Ovary (tissue), 9 donors: ENCODE data around the gene KCNA2. TPM values are rescaled to one million over a fixed set of nuclear protein-coding genes. Genes with fewer than 3 reads are reported as not detected.

Source experiments
- DNase-seq, 5 donors: peaks; one replicate each; pipeline ENCODE4 v3.0.0-alpha.2; 2019 to 2020
- H3K27ac ChIP-seq, 2 donors: fragments of 200-600 bp; one replicate each; pipeline versions ENCODE4 v1.5.1 to v1.8.0; 2019 to 2022
- H3K27me3 ChIP-seq: fragments of 200-600 bp; one replicate; pipeline ENCODE4 v1.8.0; 2022
- H3K36me3 ChIP-seq: fragments of 200-600 bp; sonication (generic); one replicate; pipeline ENCODE4 v1.5.1; 2019
- H3K4me1 ChIP-seq: one replicate; pipeline ENCODE4 v1.8.1; 2013; ENCODE audit warnings: mild to moderate bottlenecking, moderate library complexity; ENCODE audit not compliant: insufficient read depth
- H3K4me3 ChIP-seq: fragments of 200-600 bp; sonication (generic); one replicate; pipeline ENCODE4 v1.5.1; 2017
- H3K9me3 ChIP-seq, 2 donors: fragments of 200-600 bp in 1 of 2; sonication (generic) in 1 of 2; one replicate each; pipeline versions ENCODE4 v1.5.1 to v1.8.1; 2013 to 2019; ENCODE audit warnings: mild to moderate bottlenecking in 1 of 2, moderate library complexity in 1 of 2
- EP300 ChIP-seq: sonication (generic); formaldehyde crosslinking; IDR thresholded peaks from one replicate; pipeline ENCODE4 v1.6.1; 2017; ENCODE audit warnings: antibody characterized with exemption
- POLR2A ChIP-seq: fragments of 450-650 bp; IDR thresholded peaks from one replicate; pipeline ENCODE4 v1.6.1; 2017; ENCODE audit warnings: antibody characterized with exemption, mild to moderate bottlenecking, moderate library complexity
- WGBS, 3 donors: extraction: QIAGEN DNeasy Blood & Tissue Kit in 1 of 3; methylation state at CpG; one replicate each; pipeline versions ENCODE4 v1.1.5 to v1.1.7; 2013 to 2017; 5-methylcytosine and 5-hydroxymethylcytosine counted together
- intact Hi-C, 4 donors: fragments of 100-400 bp; cut with DNase I; formaldehyde crosslinking; loops; one replicate each; pipeline versions ENCODE4 v1.11.0 to v1.15.1; 2022 to 2023
- polyA plus RNA-seq, 2 donors: library from polyadenylated mRNA; stranded (reverse); fragments of 200-250 nt in 1 of 2; fragments of 350-450 nt in 1 of 2; fragmentation: Illumina TruSeq in 1 of 2; extraction: RNeasy Lipid Tissue Mini Kit (QIAGEN cat#74804) in 1 of 2; gene quantifications; one replicate each; pipeline ENCODE4 v1.2.3, GENCODE V29; 2013 to 2014
- total RNA-seq, 7 donors: library from RNA; depleted of rRNA in 2 of 7; stranded (reverse); fragments of >200 nt in 2 of 7; fragmentation: NEBNext Ultra II Directional in 3 of 7; extraction: Animal tissue kit (Norgen Biotek cat#: 25700) in 3 of 7; gene quantifications; one replicate each; pipeline versions ENCODE4 v1.1.0 to v1.2.4, GENCODE V29; 2016 to 2023
- TF ChIP-seq, protein P1 (sequence below), 3 donors: fragments of 450-650 bp in 2 of 3; fragments of 200-600 bp in 1 of 3; IDR thresholded peaks; one replicate each; pipeline versions ENCODE4 v1.5.1 to v1.8.0; 2016 to 2022; ENCODE audit warnings: antibody characterized with exemption in 3 of 3, mild to moderate bottlenecking in 1 of 3
- donor health status: DM: no; HTN: no; CAD: no; lungs with moderate emphysema.
- donor health status: DM: no; HTN: no; CAD: no.
- donor health status: Bipolar disorder and iron deficiency.
- donor health status: DM: yes; HTN: yes; CAD: no.
- donor health status: DM: no; HTN: no; CAD: no.
- donor health status: DM: yes; HTN: yes; CAD: no.

KCNA2 gene
- total and polyA plus RNA-seq, 9 donors: under 0.01 to 1.7 (median 0.51) TPM

- Histone ChIP-seq H3K4me3 (no peak overlapping the region), H3K4me1 (no peaks in the 10 kb centered on the region), H3K27ac (no peak overlapping the region), H3K9me3 (no peaks in the 10 kb centered on the region), H3K36me3 (no peaks in the 10 kb centered on the region), H3K27me3 (no peaks in the 10 kb centered on the region)
- TF ChIP-seq, protein P1, sequence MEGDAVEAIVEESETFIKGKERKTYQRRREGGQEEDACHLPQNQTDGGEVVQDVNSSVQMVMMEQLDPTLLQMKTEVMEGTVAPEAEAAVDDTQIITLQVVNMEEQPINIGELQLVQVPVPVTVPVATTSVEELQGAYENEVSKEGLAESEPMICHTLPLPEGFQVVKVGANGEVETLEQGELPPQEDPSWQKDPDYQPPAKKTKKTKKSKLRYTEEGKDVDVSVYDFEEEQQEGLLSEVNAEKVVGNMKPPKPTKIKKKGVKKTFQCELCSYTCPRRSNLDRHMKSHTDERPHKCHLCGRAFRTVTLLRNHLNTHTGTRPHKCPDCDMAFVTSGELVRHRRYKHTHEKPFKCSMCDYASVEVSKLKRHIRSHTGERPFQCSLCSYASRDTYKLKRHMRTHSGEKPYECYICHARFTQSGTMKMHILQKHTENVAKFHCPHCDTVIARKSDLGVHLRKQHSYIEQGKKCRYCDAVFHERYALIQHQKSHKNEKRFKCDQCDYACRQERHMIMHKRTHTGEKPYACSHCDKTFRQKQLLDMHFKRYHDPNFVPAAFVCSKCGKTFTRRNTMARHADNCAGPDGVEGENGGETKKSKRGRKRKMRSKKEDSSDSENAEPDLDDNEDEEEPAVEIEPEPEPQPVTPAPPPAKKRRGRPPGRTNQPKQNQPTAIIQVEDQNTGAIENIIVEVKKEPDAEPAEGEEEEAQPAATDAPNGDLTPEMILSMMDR (IDR thresholded peaks at IDR 0.05): no peak
- TF ChIP-seq POLR2A (no peak), EP300 (no peak)
- intact Hi-C loops: loop anchor here in 1 of 4 donors (10.0 kb wide), 1 partner anchor 1368 kb away; no protein-coding TSS in a partner anchor
- 69 to 72% (median 71%) methylated on average over 7 of the region's 7 CpGs for WGBS, 3 donors
- DNase-seq: no peak
These were observed 20.7 kb upstream of the KCNA2 start for GRCh38 chr1:110626889-110627288.

GRCh38 chr1:110620686-110621085 lies 14.5 kb upstream of the KCNA2 start:
- Histone ChIP-seq H3K9me3 (no peaks in the 10 kb centered on the region), H3K27ac (no peak overlapping the region), H3K36me3 (no peaks in the 10 kb centered on the region), H3K4me3 (no peak overlapping the region), H3K27me3 (no peaks in the 10 kb centered on the region), H3K4me1 (peaks cover 3% of the 10 kb centered on the region)
- DNase-seq: no peak
- intact Hi-C loops: loop anchor here in 1 of 4 donors (10.0 kb wide), 1 partner anchor 1374 kb away; no protein-coding TSS in a partner anchor
- WGBS, 3 donors: 48 to 68% (median 58%) methylated on average over 7 of the region's 7 CpGs
- TF ChIP-seq EP300: no peak
- TF ChIP-seq, protein P1 (IDR thresholded peaks at IDR 0.05): no peak
- TF ChIP-seq POLR2A: no peak

DNA sequence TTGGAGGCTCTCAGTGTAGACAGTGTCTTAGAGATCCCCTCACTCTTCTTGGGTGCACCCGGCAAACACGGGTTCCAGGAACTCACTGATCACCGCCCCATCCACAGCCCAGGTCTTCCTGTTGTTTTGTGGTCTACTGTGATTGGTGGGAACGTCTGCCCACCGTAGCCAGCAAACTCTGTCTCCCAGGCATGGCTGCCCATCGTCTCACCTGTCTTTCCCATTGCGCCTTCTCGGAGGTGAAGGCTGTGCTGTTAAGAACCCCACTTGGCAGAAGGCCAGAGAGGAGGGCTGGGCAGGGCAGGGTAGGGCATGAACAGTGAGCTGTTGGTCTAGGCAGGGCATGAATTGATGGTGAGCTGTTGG lies 14.1 kb upstream of the KCNA2 start:
- no peak for TF ChIP-seq EP300
- Histone ChIP-seq H3K4me1 (peaks cover 3% of the 10 kb centered on the region), H3K27ac (no peak overlapping the region), H3K27me3 (no peaks in the 10 kb centered on the region), H3K36me3 (no peaks in the 10 kb centered on the region), H3K4me3 (no peak overlapping the region), H3K9me3 (no peaks in the 10 kb centered on the region)
- no peak for DNase-seq
- 61 to 75% (median 66%) methylated on average over 8 of the region's 8 CpGs for WGBS, 3 donors
- intact Hi-C loops: loop anchor here in 1 of 4 donors (10.0 kb wide), 1 partner anchor 1375 kb away; no protein-coding TSS in a partner anchor

- no peaks in the 10 kb centered on the region for H3K27me3 ChIP-seq
These were observed 13.5 kb upstream of the KCNA2 start for GRCh38 chr1:110619412-110620249.

More at GRCh38 chr1:110619412-110620249, 13.5 kb upstream of the KCNA2 start:
- DNase-seq: peak; percentile 62 to 83 (median 77)
- TF ChIP-seq EP300: no peak
- TF ChIP-seq, protein P1 (IDR thresholded peaks at IDR 0.05): peak; percentile 70 to 79 (median 73)
- Histone ChIP-seq H3K27ac (no peak overlapping the region), H3K4me3 (no peak overlapping the region), H3K9me3 (no peaks in the 10 kb centered on the region), H3K4me1 (peaks cover 3% of the 10 kb centered on the region), H3K36me3 (no peaks in the 10 kb centered on the region)
- intact Hi-C loops: loop anchor here in 3 of 4 donors (5.0 to 10.0 kb wide), 3 partner anchors 65 to 1375 kb away; no protein-coding TSS in a partner anchor
- whole genome bisulfite sequencing, 3 donors: 3 to 4% (median 3%) methylated on average over 27 of the region's 27 CpGs
